NT2/D1 (cell line): ENCODE results near the gene PRKG1.

Experiments
- YY1 ChIP-seq: IDR thresholded peaks from 2 replicates; pipeline ENCODE4 v1.6.1; 2011; ENCODE audit not compliant: insufficient read length, insufficient read depth
- ZNF274 ChIP-seq: IDR thresholded peaks from 2 replicates; pipeline ENCODE4 v1.6.1; 2011; ENCODE audit warnings: mild to moderate bottlenecking, low read depth, low read length

DNA sequence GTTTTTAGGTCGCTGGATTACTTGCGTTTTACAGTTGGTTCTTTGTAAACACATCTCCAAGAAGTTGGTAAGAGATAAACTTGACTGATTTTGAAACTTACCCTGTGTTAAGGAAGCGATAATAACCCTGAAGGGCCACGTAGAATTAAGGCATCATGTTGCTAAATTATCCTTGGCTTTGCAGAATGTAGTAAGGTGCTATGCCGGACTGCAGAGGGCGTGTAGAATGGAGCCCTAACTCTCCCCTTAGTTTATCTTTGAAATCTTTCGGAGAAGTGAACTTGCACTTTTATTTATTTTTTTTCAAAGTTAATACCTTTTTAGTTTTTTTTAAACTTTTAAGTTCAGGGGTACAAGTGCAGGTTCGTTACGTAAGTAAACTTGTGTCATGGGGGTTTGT is 1031.0 kb downstream of the PRKG1 start:
- TF ChIP-seq ZNF274 (no peak), YY1 (no peak)
